C4-2B (cell line): Measurements from ENCODE around the gene MEIS1.

Source experiments
- CTCF ChIP-seq: fragments of 450-650 bp; conservative IDR thresholded peaks from 2 replicates; pipeline ENCODE4 v1.5.1; 2017; ENCODE audit warnings: mild to moderate bottlenecking
- ZFX ChIP-seq: fragments of 450-650 bp; IDR thresholded peaks from 2 replicates; pipeline ENCODE4 v1.6.1; 2017

GRCh38 chr2:66434679-66435548 lies at the start of gene MEIS1:
- no peak for TF ChIP-seq CTCF
- TF ChIP-seq ZFX = no peak
